Activated CD4-positive, alpha-beta T cell treated with anti-CD3 and anti-CD28 coated beads, Interleukin-2, amount 10 ng/mL, durations not matched to agents 7 days and 5 days (primary cell): Measurements from ENCODE around the gene SLC7A1. TPM values are rescaled to one million over a fixed set of nuclear protein-coding genes. Genes with fewer than 3 reads are reported as not detected.
A peak's percentile ranks its signal among the peaks of the same experiment; 100 is the strongest.

Experiments used
- CTCF ChIA-PET: fragments of 350-600 bp; sonication (Branson Sonifier 250); formaldehyde crosslinking; loops from one replicate; lab custom pipeline; 2021; ENCODE audit warnings: antibody characterized with exemption; lab: Charles Lee
- POLR2A ChIA-PET: fragments of 350-600 bp; sonication (Branson Sonifier 250); formaldehyde crosslinking; loops from one replicate; lab custom pipeline; 2021; ENCODE audit warnings: antibody characterized with exemption; lab: Charles Lee
- DNase-seq: peaks from one replicate; pipeline ENCODE4 v3.0.0-alpha.2; 2020
- H3K27ac Mint-ChIP-seq: one replicate; pipeline ENCODE4 v1.8.0; 2021; ENCODE audit warnings: mild to moderate bottlenecking, moderate library complexity, mixed read lengths
- H3K27me3 Mint-ChIP-seq: one replicate; pipeline ENCODE4 v1.8.0; 2021; ENCODE audit warnings: mixed read lengths
- H3K36me3 Mint-ChIP-seq: one replicate; pipeline ENCODE4 v1.8.0; 2021; ENCODE audit warnings: low read depth, mixed read lengths
- H3K4me1 Mint-ChIP-seq: one replicate; pipeline ENCODE4 v1.8.0; 2021; ENCODE audit warnings: mixed read lengths
- H3K4me3 Mint-ChIP-seq: one replicate; pipeline ENCODE4 v1.8.0; 2021; ENCODE audit warnings: mild to moderate bottlenecking, moderate library complexity, mixed read lengths
- H3K9me3 Mint-ChIP-seq: one replicate; pipeline ENCODE4 v1.8.0; 2021; ENCODE audit warnings: mixed read lengths
- total RNA-seq, 2 experiments: library from RNA; stranded (reverse); gene quantifications; one replicate each; pipeline ENCODE4 v1.2.3, GENCODE V29; 2021

SLC7A1 gene
- total RNA-seq, 2 experiments from 2014 or later: 64.5 to 77.5 TPM

GRCh38 chr13:29482504-29482903, 113.0 kb downstream of the SLC7A1 start:
- Mint-ChIP-seq H3K4me1 (no peaks in the 10 kb centered on the region), H3K4me3 (no peak overlapping the region), H3K9me3 (no peaks in the 10 kb centered on the region), H3K36me3 (no peaks in the 10 kb centered on the region), H3K27ac (no peak overlapping the region), H3K27me3 (peaks cover 8% of the 10 kb centered on the region)
- CTCF ChIA-PET: interaction anchor here (1.0 kb wide), 1 partner anchor 9 kb away, joined by 3 read pairs; no protein-coding TSS in a partner anchor
- POLR2A ChIA-PET: no interaction called here
- no peak for DNase-seq

DNA sequence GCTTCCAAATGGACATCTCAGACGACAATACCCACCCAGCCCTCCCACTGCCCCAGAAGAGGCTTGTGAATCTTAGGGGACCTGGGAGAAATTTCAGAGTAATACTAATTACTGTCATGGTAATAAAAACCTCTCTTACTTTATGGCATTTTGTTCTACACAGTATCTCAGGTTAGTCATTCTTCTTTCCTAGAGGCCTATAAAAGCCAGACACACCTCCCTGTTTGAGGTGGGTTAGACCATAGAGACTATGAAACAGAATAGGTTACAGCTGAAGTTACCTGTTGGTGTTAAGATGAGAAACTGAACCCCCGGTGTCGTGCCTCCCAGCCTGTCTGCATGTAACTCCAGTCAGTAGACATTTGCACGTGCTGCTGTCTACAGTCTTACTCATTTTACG, 113.9 kb downstream of the SLC7A1 start:
- ChIA-PET CTCF (interaction anchor here (1.0 kb wide), 1 partner anchor 8 kb away, joined by 3 read pairs; no protein-coding TSS in a partner anchor), POLR2A (no interaction called here)
- no peaks in the 10 kb centered on the region for H3K9me3 Mint-ChIP-seq
- DNase-seq: no peak
- peaks cover 12% of the 10 kb centered on the region for H3K27me3 Mint-ChIP-seq
- no peak overlapping the region for H3K27ac Mint-ChIP-seq
- H3K36me3 Mint-ChIP-seq: no peaks in the 10 kb centered on the region
- H3K4me3 Mint-ChIP-seq: no peak overlapping the region
- H3K4me1 Mint-ChIP-seq: no peaks in the 10 kb centered on the region

DNA sequence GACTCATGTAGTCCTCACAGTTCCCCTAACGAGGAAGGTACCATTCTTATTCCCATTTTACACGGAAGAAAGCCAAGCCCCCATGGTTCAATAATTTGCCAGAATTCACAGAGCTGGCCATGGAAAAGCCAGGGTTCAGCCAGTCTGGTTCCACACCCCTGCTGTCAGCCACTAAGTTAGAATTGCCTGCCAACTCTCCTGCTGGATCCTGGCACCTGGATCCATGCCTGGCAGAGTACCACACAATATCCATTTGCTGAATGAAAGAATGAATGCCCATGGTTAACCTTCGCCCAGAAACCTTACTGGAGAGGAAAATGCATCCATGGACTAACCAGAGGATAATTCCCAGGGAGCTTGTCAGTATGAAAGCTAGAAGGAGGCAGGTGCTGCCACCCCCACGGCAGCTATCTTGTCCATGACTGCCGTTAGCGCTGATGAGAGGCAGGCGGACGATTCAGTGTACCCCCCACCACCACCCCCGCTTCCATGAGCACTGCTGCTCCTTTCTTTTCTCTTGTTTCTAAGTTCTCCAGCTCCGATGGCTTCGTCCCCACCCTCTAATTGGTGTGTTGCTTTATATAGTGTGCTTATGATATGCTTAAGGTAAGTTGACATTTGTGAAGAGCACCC, 114.5 kb downstream of the SLC7A1 start:
- CTCF ChIA-PET: no interaction called here
- H3K4me3 Mint-ChIP-seq: no peak overlapping the region
- H3K9me3 Mint-ChIP-seq: no peaks in the 10 kb centered on the region
- no peak overlapping the region for H3K27ac Mint-ChIP-seq
- no peak for DNase-seq
- H3K36me3 Mint-ChIP-seq: no peaks in the 10 kb centered on the region
- POLR2A ChIA-PET: no interaction called here
- H3K27me3 Mint-ChIP-seq: peaks cover 10% of the 10 kb centered on the region
- no peaks in the 10 kb centered on the region for H3K4me1 Mint-ChIP-seq

GRCh38 chr13:29479716-29480492, 115.6 kb downstream of the SLC7A1 start:
- Mint-ChIP-seq H3K27me3 (peaks cover 8% of the 10 kb centered on the region), H3K4me3 (no peak overlapping the region), H3K36me3 (no peaks in the 10 kb centered on the region), H3K27ac (no peak overlapping the region), H3K9me3 (no peaks in the 10 kb centered on the region), H3K4me1 (no peaks in the 10 kb centered on the region)
- DNase-seq: no peak
- POLR2A ChIA-PET: no interaction called here
- CTCF ChIA-PET: interaction anchor here (0.6 to 1.0 kb wide), 2 partner anchors 9 to 17 kb away, joined by 3 to 4 read pairs; no protein-coding TSS in a partner anchor

DNA sequence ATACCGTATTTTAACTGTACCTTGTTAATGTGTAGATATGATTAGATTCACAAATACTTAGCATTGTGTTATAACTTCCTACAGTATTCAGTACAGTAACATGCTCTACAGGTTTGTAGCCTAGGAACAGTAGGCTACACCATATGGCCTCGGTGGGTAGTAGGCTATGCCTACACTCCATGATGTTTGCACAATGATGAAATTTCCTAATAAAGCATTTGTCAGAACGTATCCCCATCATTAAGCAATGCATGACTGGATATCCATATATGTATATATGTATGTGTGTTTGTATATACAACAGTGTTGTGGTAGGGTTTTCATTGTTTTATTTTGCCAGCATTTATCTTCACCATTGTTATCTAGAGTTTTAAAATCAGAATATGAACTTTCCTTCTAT, 119.4 kb downstream of the SLC7A1 start:
- no peaks in the 10 kb centered on the region for H3K36me3 Mint-ChIP-seq
- no peaks in the 10 kb centered on the region for H3K9me3 Mint-ChIP-seq
- no peak overlapping the region for H3K4me3 Mint-ChIP-seq
- DNase-seq: no peak
- CTCF ChIA-PET: no interaction called here
- H3K27me3 Mint-ChIP-seq: peaks cover 8% of the 10 kb centered on the region
- no peaks in the 10 kb centered on the region for H3K4me1 Mint-ChIP-seq
- no peak overlapping the region for H3K27ac Mint-ChIP-seq
- POLR2A ChIA-PET: no interaction called here

- H3K27me3 Mint-ChIP-seq: peaks cover 8% of the 10 kb centered on the region
- H3K27ac Mint-ChIP-seq: no peak overlapping the region
- no peak for DNase-seq
- no peaks in the 10 kb centered on the region for H3K4me1 Mint-ChIP-seq
- no peak overlapping the region for H3K4me3 Mint-ChIP-seq
- no peaks in the 10 kb centered on the region for H3K9me3 Mint-ChIP-seq
- ChIA-PET CTCF (no interaction called here), POLR2A (no interaction called here)
- H3K36me3 Mint-ChIP-seq: no peaks in the 10 kb centered on the region
Measured at GRCh38 chr13:29474991-29475390, 120.5 kb downstream of the SLC7A1 start.

- H3K27ac Mint-ChIP-seq: no peak overlapping the region
- no peaks in the 10 kb centered on the region for H3K9me3 Mint-ChIP-seq
- DNase-seq: no peak
- POLR2A ChIA-PET: no interaction called here
- no peaks in the 10 kb centered on the region for H3K36me3 Mint-ChIP-seq
- no peaks in the 10 kb centered on the region for H3K4me1 Mint-ChIP-seq
- H3K27me3 Mint-ChIP-seq: peaks cover 6% of the 10 kb centered on the region
- no peak overlapping the region for H3K4me3 Mint-ChIP-seq
- CTCF ChIA-PET: interaction anchor here (0.9 to 1.2 kb wide), 2 partner anchors 9 to 30 kb away, joined by 3 read pairs; no protein-coding TSS in a partner anchor
Measured at GRCh38 chr13:29473166-29473565, 122.3 kb downstream of the SLC7A1 start.

- POLR2A ChIA-PET: no interaction called here
- H3K9me3 Mint-ChIP-seq: no peaks in the 10 kb centered on the region
- no peak overlapping the region for H3K27ac Mint-ChIP-seq
- no peaks in the 10 kb centered on the region for H3K36me3 Mint-ChIP-seq
- CTCF ChIA-PET: interaction anchor here (0.8 to 1.0 kb wide), 3 partner anchors 21 to 676 kb away, joined by 3 read pairs; no protein-coding TSS in a partner anchor
- H3K4me1 Mint-ChIP-seq: peaks cover 1% of the 10 kb centered on the region
- peak; percentile 65 for DNase-seq
- peaks cover 3% of the 10 kb centered on the region for H3K27me3 Mint-ChIP-seq
- H3K4me3 Mint-ChIP-seq: no peak overlapping the region
Measured at GRCh38 chr13:29472332-29472961, 123.0 kb downstream of the SLC7A1 start.

DNA sequence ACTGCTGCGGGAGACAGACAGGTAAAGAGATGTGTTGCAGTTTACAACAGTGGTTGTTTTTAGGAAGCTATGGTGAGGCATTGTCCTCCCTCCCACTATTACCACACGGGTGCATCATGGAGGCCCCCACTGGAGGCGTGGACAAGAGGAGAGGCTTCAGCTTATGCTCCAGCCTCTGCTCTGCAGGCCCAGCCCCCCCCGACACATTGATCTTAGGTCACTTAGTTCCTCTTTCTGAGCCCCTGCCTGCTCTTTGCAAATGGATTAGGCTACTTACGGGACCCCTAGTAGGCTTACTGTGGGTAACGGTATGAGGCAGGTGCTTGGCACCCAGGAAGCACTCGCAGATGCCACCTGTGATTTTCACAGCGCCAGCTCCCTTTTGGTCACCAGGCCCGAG, 123.9 kb downstream of the SLC7A1 start:
- Mint-ChIP-seq H3K4me3 (no peak overlapping the region), H3K27ac (no peak overlapping the region), H3K4me1 (peaks cover 1% of the 10 kb centered on the region), H3K27me3 (no peaks in the 10 kb centered on the region), H3K36me3 (no peaks in the 10 kb centered on the region), H3K9me3 (no peaks in the 10 kb centered on the region)
- no peak for DNase-seq
- POLR2A ChIA-PET: no interaction called here
- CTCF ChIA-PET: interaction anchor here (0.8 to 1.0 kb wide), 2 partner anchors 22 to 675 kb away, joined by 3 read pairs; no protein-coding TSS in a partner anchor

GRCh38 chr13:29465741-29466293, 129.7 kb downstream of the SLC7A1 start:
- Mint-ChIP-seq H3K27ac (no peak overlapping the region), H3K4me3 (no peak overlapping the region), H3K27me3 (no peaks in the 10 kb centered on the region), H3K36me3 (no peaks in the 10 kb centered on the region), H3K4me1 (peaks cover 1% of the 10 kb centered on the region), H3K9me3 (no peaks in the 10 kb centered on the region)
- DNase-seq: no peak
- ChIA-PET CTCF (no interaction called here), POLR2A (no interaction called here)

GRCh38 chr13:29464105-29464679, 131.3 kb downstream of the SLC7A1 start:
- H3K4me1 Mint-ChIP-seq: peaks cover 1% of the 10 kb centered on the region
- no peak overlapping the region for H3K4me3 Mint-ChIP-seq
- ChIA-PET POLR2A (no interaction called here), CTCF (no interaction called here)
- H3K27me3 Mint-ChIP-seq: peaks cover 4% of the 10 kb centered on the region
- DNase-seq: no peak
- H3K27ac Mint-ChIP-seq: no peak overlapping the region
- no peaks in the 10 kb centered on the region for H3K9me3 Mint-ChIP-seq
- H3K36me3 Mint-ChIP-seq: no peaks in the 10 kb centered on the region

DNA sequence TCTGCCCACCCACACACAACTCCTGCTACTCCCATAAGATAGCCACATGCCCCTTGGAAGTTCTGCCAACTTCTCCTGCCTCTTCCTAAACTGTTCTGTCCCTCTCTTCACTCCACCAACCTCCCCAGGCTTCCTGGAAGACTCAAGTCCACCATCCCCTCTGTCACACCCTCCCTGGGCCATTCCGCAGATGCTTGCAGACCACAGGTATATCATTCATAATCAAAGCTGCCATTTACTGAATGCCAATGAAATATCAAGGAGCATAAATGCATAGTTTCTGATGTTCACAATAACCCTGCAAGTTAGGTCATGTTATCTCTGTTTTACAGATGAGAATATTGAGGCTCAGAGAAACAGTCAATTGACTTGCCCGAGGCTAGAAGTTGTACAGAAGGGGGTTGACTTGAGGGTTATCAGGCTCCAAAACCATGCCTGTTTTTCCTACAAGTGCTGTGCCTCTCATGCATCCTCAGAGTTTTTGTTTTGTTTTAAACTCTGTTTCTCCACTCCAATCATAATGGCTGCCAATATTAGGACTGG, 135.6 kb downstream of the SLC7A1 start:
- Mint-ChIP-seq H3K9me3 (no peaks in the 10 kb centered on the region), H3K36me3 (no peaks in the 10 kb centered on the region), H3K4me3 (no peak overlapping the region), H3K4me1 (no peaks in the 10 kb centered on the region), H3K27me3 (peaks cover 7% of the 10 kb centered on the region), H3K27ac (no peak overlapping the region)
- no peak for DNase-seq
- CTCF ChIA-PET: no interaction called here
- POLR2A ChIA-PET: no interaction called here
